KMS-11 (cell line): ENCODE data around the gene ZBTB38.

Experiments
- H2AFZ ChIP-seq: fragments of 200-600 bp; sonication (generic); 2 replicates; pipeline ENCODE4 v1.6.1; 2016; ENCODE audit warnings: antibody characterized with exemption, mixed run types, low read depth
- H3K27ac ChIP-seq: fragments of 200-600 bp; sonication (generic); 2 replicates; pipeline ENCODE4 v1.6.1; 2016; ENCODE audit warnings: mild to moderate bottlenecking, mixed run types
- H3K27me3 ChIP-seq: fragments of 200-600 bp; sonication (generic); 2 replicates; pipeline ENCODE4 v1.6.1; 2017; ENCODE audit warnings: mild to moderate bottlenecking, low read depth, mixed run types, moderate library complexity; ENCODE audit not compliant: insufficient read depth
- H3K36me3 ChIP-seq: fragments of 200-600 bp; sonication (generic); 2 replicates; pipeline ENCODE4 v1.6.1; 2017; ENCODE audit warnings: mild to moderate bottlenecking, mixed run types; ENCODE audit not compliant: insufficient read depth
- H3K4me1 ChIP-seq: fragments of 200-600 bp; sonication (generic); 2 replicates; pipeline ENCODE4 v1.6.1; 2016; ENCODE audit warnings: mild to moderate bottlenecking, low read depth, mixed run types; ENCODE audit not compliant: poor library complexity, severe bottlenecking
- H3K4me2 ChIP-seq: fragments of 200-600 bp; sonication (generic); 2 replicates; pipeline ENCODE4 v1.7.0; 2016; ENCODE audit warnings: mild to moderate bottlenecking, mixed run types
- H3K4me3 ChIP-seq: fragments of 200-600 bp; sonication (generic); IDR thresholded peaks from 2 replicates; pipeline ENCODE4 v1.6.1; 2017; ENCODE audit warnings: low read depth, low read length, mixed read lengths; ENCODE audit not compliant: insufficient read depth
- H3K79me2 ChIP-seq: fragments of 200-600 bp; sonication (generic); 2 replicates; pipeline ENCODE4 v1.6.1; 2016; ENCODE audit warnings: low read depth, mixed run types; ENCODE audit not compliant: insufficient read depth
- H3K9ac ChIP-seq: fragments of 200-600 bp; sonication (generic); 2 replicates; pipeline ENCODE4 v1.6.1; 2016; ENCODE audit warnings: mild to moderate bottlenecking, mixed run types
- H4K20me1 ChIP-seq: fragments of 200-600 bp; sonication (generic); 2 replicates; pipeline ENCODE4 v1.6.1; 2016; ENCODE audit warnings: mild to moderate bottlenecking, mixed run types; ENCODE audit not compliant: insufficient read depth
- TF ChIP-seq, protein P1 (sequence below): fragments of 200-600 bp; sonication (generic); conservative IDR thresholded peaks from 2 replicates; pipeline ENCODE4 v1.6.1; 2017; ENCODE audit warnings: low read depth, mild to moderate bottlenecking, antibody characterized with exemption, low read length, moderate library complexity, mixed read lengths

Gene ZBTB38

DNA sequence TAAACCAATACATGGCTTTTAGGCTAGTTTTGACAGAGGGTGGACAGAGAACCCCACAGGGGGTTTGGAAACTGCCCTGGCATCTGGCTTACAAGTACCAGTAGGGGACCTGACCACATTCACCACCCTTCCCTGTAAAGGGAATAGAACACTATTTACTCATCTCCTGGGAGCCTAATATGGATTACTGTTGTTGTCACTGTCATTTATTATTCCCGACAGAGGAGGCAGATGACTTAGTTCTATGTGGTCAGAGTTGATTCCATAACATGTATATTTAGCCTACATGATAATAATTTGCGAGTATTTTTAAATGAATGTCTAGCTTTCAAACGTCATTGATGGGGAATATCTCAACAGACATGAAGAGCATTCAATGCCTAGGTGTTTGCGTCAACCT is 15.9 kb downstream of the ZBTB38 start:
- Histone ChIP-seq H3K4me3 (peak overlapping the region; percentile 1), H3K27me3 (no peaks in the 10 kb centered on the region), H4K20me1 (no peaks in the 10 kb centered on the region), H3K27ac (peak overlapping the region; percentile 99), H3K9ac (peak overlapping the region; percentile 98), H3K4me2 (peak overlapping the region; percentile 99), H2AFZ (no peak overlapping the region), H3K79me2 (peaks cover 80% of the 10 kb centered on the region), H3K4me1 (peaks cover 70% of the 10 kb centered on the region), H3K36me3 (peaks cover 8% of the 10 kb centered on the region; the same call in 1 of the 2 replicates)
- TF ChIP-seq, protein P1, sequence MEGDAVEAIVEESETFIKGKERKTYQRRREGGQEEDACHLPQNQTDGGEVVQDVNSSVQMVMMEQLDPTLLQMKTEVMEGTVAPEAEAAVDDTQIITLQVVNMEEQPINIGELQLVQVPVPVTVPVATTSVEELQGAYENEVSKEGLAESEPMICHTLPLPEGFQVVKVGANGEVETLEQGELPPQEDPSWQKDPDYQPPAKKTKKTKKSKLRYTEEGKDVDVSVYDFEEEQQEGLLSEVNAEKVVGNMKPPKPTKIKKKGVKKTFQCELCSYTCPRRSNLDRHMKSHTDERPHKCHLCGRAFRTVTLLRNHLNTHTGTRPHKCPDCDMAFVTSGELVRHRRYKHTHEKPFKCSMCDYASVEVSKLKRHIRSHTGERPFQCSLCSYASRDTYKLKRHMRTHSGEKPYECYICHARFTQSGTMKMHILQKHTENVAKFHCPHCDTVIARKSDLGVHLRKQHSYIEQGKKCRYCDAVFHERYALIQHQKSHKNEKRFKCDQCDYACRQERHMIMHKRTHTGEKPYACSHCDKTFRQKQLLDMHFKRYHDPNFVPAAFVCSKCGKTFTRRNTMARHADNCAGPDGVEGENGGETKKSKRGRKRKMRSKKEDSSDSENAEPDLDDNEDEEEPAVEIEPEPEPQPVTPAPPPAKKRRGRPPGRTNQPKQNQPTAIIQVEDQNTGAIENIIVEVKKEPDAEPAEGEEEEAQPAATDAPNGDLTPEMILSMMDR = no peak; the same call in 1 of the 2 replicates

DNA sequence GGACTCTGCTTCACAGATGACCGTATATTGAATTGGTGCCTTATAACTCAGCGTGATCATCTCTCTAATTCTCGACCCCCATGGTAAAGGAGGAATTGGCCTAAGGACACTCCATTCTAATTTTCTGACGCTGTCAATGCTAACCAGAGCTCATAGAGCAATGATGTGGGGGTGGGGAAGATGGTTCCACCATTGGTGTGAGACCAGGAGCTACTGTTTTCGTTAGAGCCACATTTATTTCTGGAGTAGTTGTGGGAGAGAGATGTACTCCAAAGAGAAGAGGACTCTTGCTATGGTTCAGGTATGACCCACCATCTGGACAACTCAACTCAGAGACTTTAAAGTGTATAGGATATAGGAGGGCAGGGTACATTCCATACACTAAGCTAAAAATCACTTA is 16.3 kb downstream of the ZBTB38 start:
- H3K4me3 ChIP-seq = no peak overlapping the region
- peak overlapping the region; percentile 98 for H3K9ac ChIP-seq
- no peak overlapping the region for H2AFZ ChIP-seq
- H3K4me2 ChIP-seq = peak overlapping the region; percentile 99
- peaks cover 84% of the 10 kb centered on the region for H3K79me2 ChIP-seq
- peaks cover 10% of the 10 kb centered on the region; the same call in 1 of the 2 replicates for H3K36me3 ChIP-seq
- H3K27ac ChIP-seq = peak overlapping the region; percentile 99
- no peaks in the 10 kb centered on the region for H4K20me1 ChIP-seq
- H3K4me1 ChIP-seq = peaks cover 66% of the 10 kb centered on the region
- H3K27me3 ChIP-seq = no peaks in the 10 kb centered on the region
- TF ChIP-seq, protein P1 = no peak

GRCh38 chr3:141385406-141386125 is 17.3 kb downstream of the ZBTB38 start:
- Histone ChIP-seq H3K9ac (peak overlapping the region; percentile 98), H3K4me2 (peak overlapping the region; percentile 99), H2AFZ (no peak overlapping the region), H4K20me1 (no peaks in the 10 kb centered on the region), H3K79me2 (peaks cover 94% of the 10 kb centered on the region), H3K27ac (peak overlapping the region; percentile 99), H3K4me3 (peak overlapping the region; percentile 87), H3K4me1 (peaks cover 65% of the 10 kb centered on the region), H3K27me3 (no peaks in the 10 kb centered on the region), H3K36me3 (peaks cover 18% of the 10 kb centered on the region; the same call in 1 of the 2 replicates)
- TF ChIP-seq, protein P1 = no peak

DNA sequence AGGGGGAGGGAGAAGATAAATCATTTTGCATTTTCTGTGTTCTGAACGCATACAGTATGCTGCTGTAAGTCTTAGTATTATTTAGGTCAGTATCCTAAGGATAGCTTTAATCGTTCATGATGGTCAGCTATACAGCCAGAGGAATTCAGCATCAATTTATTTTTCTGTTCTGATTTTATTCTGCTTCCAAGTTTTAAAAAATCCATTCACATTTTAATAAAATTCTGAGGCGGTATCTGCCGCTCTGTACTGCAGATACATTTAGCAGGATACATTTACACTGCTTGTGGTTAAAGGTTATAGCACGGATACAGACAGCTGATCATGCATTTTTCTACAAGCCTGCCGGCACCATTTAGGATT is 17.8 kb downstream of the ZBTB38 start:
- peak overlapping the region; percentile 99 for H3K27ac ChIP-seq
- TF ChIP-seq, protein P1 = no peak
- H4K20me1 ChIP-seq = no peaks in the 10 kb centered on the region
- H3K36me3 ChIP-seq = peaks cover 18% of the 10 kb centered on the region; the same call in 1 of the 2 replicates
- no peaks in the 10 kb centered on the region for H3K27me3 ChIP-seq
- peak overlapping the region; percentile 98 for H3K9ac ChIP-seq
- H3K4me2 ChIP-seq = peak overlapping the region; percentile 99
- peak overlapping the region; percentile 87 for H3K4me3 ChIP-seq
- H3K4me1 ChIP-seq = peaks cover 65% of the 10 kb centered on the region
- no peak overlapping the region for H2AFZ ChIP-seq
- peaks cover 100% of the 10 kb centered on the region for H3K79me2 ChIP-seq
